D721Med (cell line): ENCODE measurements around the gene BBS4.

Experiments
- DNase-seq: peaks from one replicate; pipeline ENCODE4 v3.0.0; 2011; ENCODE audit warnings: low spot score; ENCODE audit not compliant: insufficient read length
- FAIRE-seq: peaks from 2 replicates; lab custom pipeline; 2011; peaks lifted over from hg19 to GRCh38; lab: Jason Lieb, UNC
- CTCF ChIP-seq: IDR thresholded peaks from 2 replicates; pipeline ENCODE4 v1.5.1; 2012; ENCODE audit warnings: mild to moderate bottlenecking, control low read depth; ENCODE audit not compliant: insufficient read depth; ENCODE audit errors: missing control alignments

BBS4 gene

DNA sequence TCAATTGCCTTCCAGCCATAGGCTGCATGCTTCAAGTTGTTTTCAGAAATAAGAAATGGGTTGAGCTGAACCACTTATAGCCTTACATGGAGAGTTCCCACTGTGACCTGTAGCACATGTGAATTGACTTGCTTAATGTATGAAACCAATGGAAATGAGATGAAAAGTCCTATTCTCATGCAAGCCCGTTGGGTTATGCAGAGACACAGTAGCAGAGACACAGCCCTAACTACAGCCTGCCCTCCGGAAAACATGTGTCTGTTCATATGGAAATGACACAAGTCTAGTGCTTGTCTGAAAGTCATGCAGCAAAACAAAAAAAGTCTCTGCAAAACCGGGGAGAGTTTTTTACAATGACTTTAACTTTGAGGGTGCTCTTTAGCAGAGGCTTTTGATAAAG, 14.5 kb upstream of the BBS4 start:
- no peak for FAIRE-seq
- TF ChIP-seq CTCF = no peak
- DNase-seq = no peak

DNA sequence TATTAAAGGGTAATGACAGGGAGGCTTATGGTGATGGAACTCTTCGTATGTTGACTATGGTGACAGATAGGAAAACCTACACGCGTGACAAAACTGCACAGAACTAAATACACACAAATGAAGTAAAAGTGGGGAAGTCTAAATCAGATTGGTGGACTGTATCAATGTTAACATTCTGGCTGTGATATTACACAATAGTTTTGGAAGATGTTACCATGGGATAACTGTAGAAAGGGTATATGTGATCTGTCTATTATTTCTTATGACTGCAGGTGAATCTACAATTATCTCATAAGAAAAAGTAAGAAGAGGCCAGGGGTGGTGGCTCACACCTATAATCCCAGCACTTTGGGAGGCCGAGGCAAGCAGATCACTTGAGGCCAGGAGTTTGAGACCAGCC, 9.2 kb upstream of the BBS4 start:
- FAIRE-seq = no peak
- DNase-seq = no peak
- no peak for TF ChIP-seq CTCF

DNA sequence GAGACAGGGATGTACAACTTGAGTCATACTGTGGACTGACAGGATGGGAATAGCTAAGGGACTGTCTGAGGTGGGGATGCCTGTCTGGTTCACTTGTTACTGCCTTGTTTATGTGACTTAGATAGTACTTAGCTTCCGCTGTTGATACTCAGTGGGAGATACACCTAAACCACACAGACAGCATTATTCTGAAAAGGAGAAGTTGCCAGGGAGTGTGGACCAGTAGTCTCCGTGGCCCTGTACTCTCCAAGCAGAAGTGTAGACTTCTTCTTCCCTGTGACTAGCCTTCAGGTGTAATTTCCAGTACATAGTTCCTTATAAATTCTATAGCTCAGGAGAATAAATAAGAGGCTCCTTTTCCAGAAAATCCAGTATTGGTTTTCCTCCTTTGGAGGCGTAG, 5.1 kb upstream of the BBS4 start:
- no peak for TF ChIP-seq CTCF
- no peak for FAIRE-seq
- no peak for DNase-seq

GRCh38 chr15:72682772-72683171, 3.2 kb upstream of the BBS4 start:
- FAIRE-seq = no peak
- no peak for DNase-seq
- no peak for TF ChIP-seq CTCF

DNA sequence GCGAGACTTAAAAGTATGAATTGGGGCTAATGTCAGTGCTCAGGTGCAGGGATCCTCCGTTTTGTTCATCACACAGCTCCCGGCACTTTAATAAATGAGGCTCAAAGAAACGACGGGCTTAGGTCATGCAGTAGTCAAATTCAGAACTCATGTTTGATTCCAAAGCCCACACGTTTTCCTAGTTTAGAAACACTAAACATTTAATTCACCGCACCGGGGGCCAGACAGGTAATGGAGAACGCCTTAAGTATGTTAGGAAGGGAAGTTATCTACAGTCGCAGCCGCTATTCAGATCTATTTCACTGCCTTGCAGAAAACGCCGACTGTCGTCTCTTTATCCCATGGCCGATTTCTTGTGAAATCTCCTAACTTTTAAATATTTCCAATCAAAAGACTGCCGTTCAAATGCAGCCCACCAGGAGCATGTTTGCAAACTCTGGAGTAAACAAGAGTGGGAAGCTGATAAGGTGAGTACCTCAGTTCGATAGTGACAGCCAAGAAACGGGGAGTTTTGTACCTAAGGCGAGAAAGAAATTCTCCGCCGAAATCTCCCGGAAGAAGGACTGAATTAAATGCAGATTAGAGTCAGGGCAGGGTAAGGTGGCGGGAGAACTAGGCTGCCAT, 594 bp upstream of the BBS4 start:
- no peak for FAIRE-seq
- TF ChIP-seq CTCF = no peak
- no peak for DNase-seq

DNA sequence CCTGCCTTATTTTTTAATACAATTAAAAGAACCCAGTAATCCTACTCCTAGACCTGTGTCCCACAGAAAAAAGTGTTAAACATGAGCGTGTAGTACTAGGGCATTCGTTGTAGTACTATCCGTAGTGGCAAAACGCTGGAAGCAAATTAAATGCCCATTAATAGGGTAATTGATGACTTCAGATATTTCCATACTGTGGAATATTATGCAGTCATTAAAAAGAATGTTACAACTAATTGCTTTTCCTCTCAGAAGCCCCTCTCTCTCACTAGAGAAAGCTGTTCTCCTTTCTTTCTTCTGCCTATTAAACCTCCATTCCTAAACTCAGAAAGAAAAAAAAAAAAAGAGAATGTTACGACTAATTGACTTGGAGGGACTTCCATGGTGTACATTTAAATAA, 2.7 kb downstream of the BBS4 start:
- DNase-seq = no peak
- FAIRE-seq = no peak
- TF ChIP-seq CTCF = no peak

- FAIRE-seq = no peak
- DNase-seq = no peak
- TF ChIP-seq CTCF = no peak
These were observed 4.9 kb downstream of the BBS4 start for GRCh38 chr15:72690938-72691337.
